Measurements from ENCODE around the gene RPS19.

GRCh38 chr19:41911889-41912731, 52.1 kb downstream of the RPS19 start:
- TF ChIP-seq POLR2AphosphoS5 (IDR thresholded peaks at IDR 0.05) (peak; percentile 38 to 77 (median 40)), POLR2A (IDR thresholded peaks at IDR 0.05) (no peak)
- TF ChIP-seq, protein P1, sequence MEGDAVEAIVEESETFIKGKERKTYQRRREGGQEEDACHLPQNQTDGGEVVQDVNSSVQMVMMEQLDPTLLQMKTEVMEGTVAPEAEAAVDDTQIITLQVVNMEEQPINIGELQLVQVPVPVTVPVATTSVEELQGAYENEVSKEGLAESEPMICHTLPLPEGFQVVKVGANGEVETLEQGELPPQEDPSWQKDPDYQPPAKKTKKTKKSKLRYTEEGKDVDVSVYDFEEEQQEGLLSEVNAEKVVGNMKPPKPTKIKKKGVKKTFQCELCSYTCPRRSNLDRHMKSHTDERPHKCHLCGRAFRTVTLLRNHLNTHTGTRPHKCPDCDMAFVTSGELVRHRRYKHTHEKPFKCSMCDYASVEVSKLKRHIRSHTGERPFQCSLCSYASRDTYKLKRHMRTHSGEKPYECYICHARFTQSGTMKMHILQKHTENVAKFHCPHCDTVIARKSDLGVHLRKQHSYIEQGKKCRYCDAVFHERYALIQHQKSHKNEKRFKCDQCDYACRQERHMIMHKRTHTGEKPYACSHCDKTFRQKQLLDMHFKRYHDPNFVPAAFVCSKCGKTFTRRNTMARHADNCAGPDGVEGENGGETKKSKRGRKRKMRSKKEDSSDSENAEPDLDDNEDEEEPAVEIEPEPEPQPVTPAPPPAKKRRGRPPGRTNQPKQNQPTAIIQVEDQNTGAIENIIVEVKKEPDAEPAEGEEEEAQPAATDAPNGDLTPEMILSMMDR (IDR thresholded peaks at IDR 0.05 in 8 of 11, conservative IDR thresholded peaks at IDR 0.05 in 3 of 11), result no peak

All from spleen (tissue), 7 donors.